Transverse colon (tissue), 4 donors: ENCODE data around the gene PLK4. TPM values are rescaled to one million over a fixed set of nuclear protein-coding genes. Genes with fewer than 3 reads are reported as not detected.

ENCODE experiments used
- DNase-seq: peaks from one replicate; pipeline ENCODE4 v3.0.0-alpha.2; 2019
- H3K27ac ChIP-seq, 4 donors: fragments of 200-600 bp; sonication (generic); 2 replicates each; pipeline ENCODE4 v1.5.1; 2016 to 2018; ENCODE audit warnings: inconsistent platforms in 4 of 4
- H3K27me3 ChIP-seq: fragments of 200-600 bp; sonication (generic); 2 replicates; pipeline ENCODE4 v1.5.1; 2017; ENCODE audit warnings: inconsistent platforms
- H3K36me3 ChIP-seq, 4 donors: fragments of 200-600 bp; sonication (generic); 2 replicates each; pipeline ENCODE4 v1.5.1; 2017 to 2019; ENCODE audit warnings: inconsistent platforms in 4 of 4
- H3K4me1 ChIP-seq, 4 donors: fragments of 200-600 bp; sonication (generic); 2 replicates each; pipeline ENCODE4 v1.5.1; 2017 to 2020; ENCODE audit warnings: inconsistent platforms in 4 of 4
- H3K4me3 ChIP-seq, 4 donors: fragments of 200-600 bp; sonication (generic); 1 replicate in 1 of 4; 2 replicates in 3 of 4; pipeline versions ENCODE4 v1.5.1 to v1.6.1; 2017 to 2019; ENCODE audit warnings: inconsistent platforms in 4 of 4
- H3K9me3 ChIP-seq, 2 donors: fragments of 200-600 bp; sonication (generic); 2 replicates each; pipeline ENCODE4 v1.5.1; 2017 to 2019; ENCODE audit warnings: inconsistent platforms in 2 of 2
- CTCF ChIP-seq, 5 experiments: fragments of 200-600 bp in 3 of 5; fragments of 450-650 bp in 2 of 5; sonication (generic) in 3 of 5; IDR thresholded peaks; 1 replicate in 2 of 5; 2 replicates in 3 of 5; pipeline ENCODE4 v1.5.1; 2016 to 2017; ENCODE audit warnings: antibody characterized with exemption in 5 of 5, inconsistent platforms in 3 of 5, mild to moderate bottlenecking in 2 of 5, moderate library complexity in 1 of 5
- EP300 ChIP-seq: sonication (generic); formaldehyde crosslinking; IDR thresholded peaks from one replicate; pipeline ENCODE4 v1.6.1; 2017; ENCODE audit warnings: antibody characterized with exemption, low read depth
- POLR2A ChIP-seq: fragments of 450-650 bp; IDR thresholded peaks from one replicate; pipeline ENCODE4 v1.6.1; 2016; ENCODE audit warnings: antibody characterized with exemption, mild to moderate bottlenecking, moderate library complexity
- POLR2AphosphoS5 ChIP-seq, 3 donors: sonication (generic); formaldehyde crosslinking; IDR thresholded peaks; one replicate each; pipeline ENCODE4 v1.6.1; 2016; ENCODE audit warnings: antibody characterized with exemption in 3 of 3
- WGBS, 2 donors: methylation state at CpG; one replicate each; pipeline ENCODE4 v1.1.5; 2018; ENCODE audit warnings: low coverage in 1 of 2; 5-methylcytosine and 5-hydroxymethylcytosine counted together
- in situ Hi-C, 4 donors: fragments of 200-750 bp; cut with MboI; loops; one replicate each; pipeline versions ENCODE4 v1.15.0 to v1.15.1; 2017; ENCODE audit warnings: low sequenced_read_pairs in 3 of 4, low pct_ligation_motif_present in 1 of 4, low pct_unique_long_range_greater_than_20kb in 1 of 4
- intact Hi-C: fragments of 100-400 bp; cut with DNase I; formaldehyde crosslinking; loops from one replicate; pipeline ENCODE4 v1.15.1; 2023; ENCODE audit warnings: low total_unique reads
- total RNA-seq, 4 donors: library from RNA; depleted of rRNA; stranded (reverse); fragments of >200 nt; gene quantifications; one replicate each; pipeline ENCODE4 v1.1.0, GENCODE V29; 2016

PLK4 gene
- total RNA-seq, 4 donors from 2014 or later: 1.4 to 27.3 (median 2.3) TPM; not detected in 1

DNA sequence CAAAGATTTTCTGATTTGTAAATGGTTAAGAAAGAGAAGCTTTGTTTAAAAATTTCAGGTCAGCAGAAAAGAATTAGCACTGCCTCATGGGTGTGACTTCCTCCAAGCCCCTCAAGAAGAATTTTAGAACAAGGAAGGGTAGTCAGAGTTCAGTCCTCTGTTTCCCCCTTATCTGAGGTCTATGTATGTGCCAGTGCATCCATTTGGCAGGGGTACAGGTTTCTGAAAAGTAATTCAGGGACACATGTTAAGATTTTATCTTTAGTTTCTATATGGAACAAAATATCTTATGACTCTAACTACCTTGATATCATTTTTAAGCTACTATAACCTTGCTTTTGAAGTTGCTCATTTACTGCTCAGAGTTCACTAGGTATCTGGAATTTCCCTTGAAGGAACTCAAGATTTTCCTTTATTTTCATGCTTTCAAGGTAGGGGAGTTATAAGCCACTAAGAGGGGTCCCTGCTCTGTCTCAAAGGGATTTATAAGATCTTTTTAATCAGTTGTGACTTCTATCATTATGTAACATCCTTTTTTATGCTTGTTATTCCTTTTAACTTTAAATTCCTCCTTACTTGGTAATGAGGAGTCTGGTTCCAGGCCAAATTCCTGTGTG, 24.4 kb upstream of the PLK4 start:
- peaks cover 4 to 9% of the 10 kb centered on the region in 2 donors for H3K9me3 ChIP-seq
- H3K4me1 ChIP-seq: no peaks in the 10 kb centered on the region
- no peak for TF ChIP-seq CTCF (IDR thresholded peaks at IDR 0.05)
- no peak for TF ChIP-seq POLR2AphosphoS5 (IDR thresholded peaks at IDR 0.05)
- no peak for TF ChIP-seq POLR2A
- TF ChIP-seq EP300: no peak
- H3K27ac ChIP-seq: no peak overlapping the region
- intact Hi-C loops: no loop called here
- no peaks in the 10 kb centered on the region for H3K36me3 ChIP-seq
- no peaks in the 10 kb centered on the region for H3K27me3 ChIP-seq
- H3K4me3 ChIP-seq: no peak overlapping the region
- no peak for DNase-seq
- in situ Hi-C loops: no loop called here

DNA sequence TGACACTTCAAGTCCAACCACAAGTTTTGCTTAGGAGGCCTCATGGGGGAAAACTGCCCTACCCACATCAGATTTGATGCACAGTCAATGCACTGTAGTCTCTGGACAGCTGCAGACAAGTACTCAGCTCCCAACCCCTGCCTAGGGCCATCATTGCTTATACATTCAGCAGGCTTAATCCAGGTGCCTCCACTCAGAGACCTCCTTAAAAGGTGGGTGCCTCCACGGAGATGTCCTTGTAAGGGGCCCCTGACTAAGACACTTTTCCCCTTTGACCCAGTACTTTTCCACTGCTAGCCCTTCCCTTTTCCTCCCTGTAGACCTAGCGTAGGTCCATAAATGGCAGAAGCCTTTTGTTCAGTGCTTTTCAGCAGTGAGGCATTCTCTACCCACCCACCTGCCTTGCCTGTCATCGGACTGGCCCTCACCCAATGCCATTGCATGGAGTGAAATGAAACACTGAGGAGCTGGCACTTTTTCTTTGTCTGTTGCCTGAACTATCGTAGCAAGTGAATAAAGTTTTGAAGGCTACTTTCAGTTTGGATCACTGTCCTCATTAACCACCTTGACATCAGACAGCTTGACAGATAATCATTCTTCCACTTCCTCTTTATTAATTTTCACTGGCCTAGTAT, 23.8 kb upstream of the PLK4 start:
- Histone ChIP-seq H3K4me3 (no peak overlapping the region), H3K36me3 (no peaks in the 10 kb centered on the region), H3K9me3 (peaks cover 0 to 9% of the 10 kb centered on the region in 2 donors), H3K4me1 (no peaks in the 10 kb centered on the region), H3K27me3 (no peaks in the 10 kb centered on the region), H3K27ac (no peak overlapping the region)
- no peak for DNase-seq
- no peak for TF ChIP-seq EP300
- no peak for TF ChIP-seq CTCF (IDR thresholded peaks at IDR 0.05)
- no peak for TF ChIP-seq POLR2AphosphoS5 (IDR thresholded peaks at IDR 0.05)
- TF ChIP-seq POLR2A: no peak
- intact Hi-C loops (no loop called here), in situ Hi-C loops (no loop called here)
- 74 to 85% methylated on average over 2 to 4 of the region's 4 CpGs for WGBS, 2 donors

- H3K9me3 ChIP-seq: peaks cover 0 to 9% of the 10 kb centered on the region in 2 donors
- no peaks in the 10 kb centered on the region for H3K27me3 ChIP-seq
- whole genome bisulfite sequencing, 2 donors: 91 to 100% methylated on average over 1 of the region's 1 CpG
- no peak for DNase-seq
- no peaks in the 10 kb centered on the region for H3K36me3 ChIP-seq
- H3K27ac ChIP-seq: no peak overlapping the region
- H3K4me3 ChIP-seq: no peak overlapping the region
- H3K4me1 ChIP-seq: no peaks in the 10 kb centered on the region
- TF ChIP-seq POLR2A: no peak
- TF ChIP-seq CTCF (IDR thresholded peaks at IDR 0.05): no peak
- no peak for TF ChIP-seq EP300
- TF ChIP-seq POLR2AphosphoS5 (IDR thresholded peaks at IDR 0.05): no peak
- intact Hi-C loops (no loop called here), in situ Hi-C loops (no loop called here)
Observed at GRCh38 chr4:127857641-127858040, 23.1 kb upstream of the PLK4 start.

DNA sequence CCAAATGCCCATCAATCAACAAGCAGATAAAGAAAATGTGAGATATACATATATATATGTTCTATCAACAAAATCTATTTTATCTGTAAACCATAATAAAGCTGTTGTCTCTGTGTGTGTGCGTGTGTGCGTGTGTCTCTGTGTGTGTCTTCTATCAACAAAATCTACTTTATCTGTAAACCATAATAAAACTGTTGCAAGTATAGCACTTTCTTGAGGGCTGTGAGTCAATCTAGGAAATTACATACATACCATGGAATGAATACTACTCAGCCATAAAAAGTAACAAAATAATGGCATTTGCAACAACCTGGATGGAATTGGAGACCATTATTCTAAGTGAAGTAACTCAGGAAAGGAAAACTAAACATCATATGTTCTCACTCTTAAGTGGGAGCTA, 12.5 kb upstream of the PLK4 start:
- intact Hi-C loops (no loop called here), in situ Hi-C loops (no loop called here)
- no peaks in the 10 kb centered on the region for H3K9me3 ChIP-seq
- no peaks in the 10 kb centered on the region for H3K36me3 ChIP-seq
- no peak overlapping the region for H3K4me3 ChIP-seq
- TF ChIP-seq CTCF (IDR thresholded peaks at IDR 0.05) (no peak), EP300 (no peak), POLR2A (no peak), POLR2AphosphoS5 (IDR thresholded peaks at IDR 0.05) (no peak)
- no peaks in the 10 kb centered on the region for H3K27me3 ChIP-seq
- peaks cover 0 to 8% (median 2%) of the 10 kb centered on the region in 4 donors for H3K4me1 ChIP-seq
- no peak for DNase-seq
- no peak overlapping the region for H3K27ac ChIP-seq
- WGBS, 2 donors: 91 to 94% methylated on average over 2 of the region's 2 CpGs
